GM12873 (cell line): Measurements from ENCODE around the gene G2E3.

Experiments
- CTCF ChIP-seq: IDR thresholded peaks from 2 replicates; pipeline ENCODE4 v1.5.1; 2012; ENCODE audit warnings: low read depth, mild to moderate bottlenecking, moderate library complexity, low read length, control low read depth; ENCODE audit not compliant: insufficient read depth; ENCODE audit errors: missing control alignments

Gene G2E3

DNA sequence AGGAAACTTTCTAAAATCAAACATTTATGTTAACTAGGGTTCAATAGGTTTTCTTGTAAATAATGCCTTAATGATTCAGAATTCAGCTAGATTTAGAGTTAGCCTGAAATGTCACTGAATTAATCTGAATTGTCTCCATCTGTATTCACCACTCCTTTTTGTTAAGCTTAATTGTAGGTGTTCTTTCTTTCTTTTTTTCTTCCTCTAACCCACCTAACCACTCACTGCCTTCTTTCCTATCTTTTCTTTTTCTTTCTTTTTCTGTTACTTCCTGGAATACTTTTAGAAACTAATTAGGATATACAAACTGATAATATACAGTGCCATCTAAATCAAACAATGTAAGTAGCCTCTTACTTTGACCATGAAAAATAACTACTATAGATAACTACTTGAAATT, 29.9 kb downstream of the G2E3 start:
- no peak for TF ChIP-seq CTCF

- TF ChIP-seq CTCF, result no peak
These were observed 38.0 kb downstream of the G2E3 start for GRCh38 chr14:30596935-30597334.

DNA sequence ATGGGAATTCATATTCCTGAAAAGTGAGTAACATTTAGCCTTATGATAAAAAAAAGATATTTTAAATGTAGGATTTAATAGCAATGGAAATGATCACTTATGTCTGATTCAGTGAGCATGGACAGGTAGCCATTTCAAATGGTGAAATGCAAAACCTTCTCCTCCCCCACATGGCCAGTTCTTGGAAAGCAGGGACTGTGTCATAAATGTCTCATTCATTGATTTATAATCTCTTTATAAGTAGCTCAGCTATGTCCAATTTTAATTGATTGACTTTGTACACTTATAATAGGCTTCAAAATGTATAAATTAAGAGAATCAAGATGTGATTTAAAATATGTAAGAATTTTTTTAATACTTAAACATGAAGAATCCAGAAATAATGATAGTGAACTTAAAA, 38.5 kb downstream of the G2E3 start:
- TF ChIP-seq CTCF, result no peak

DNA sequence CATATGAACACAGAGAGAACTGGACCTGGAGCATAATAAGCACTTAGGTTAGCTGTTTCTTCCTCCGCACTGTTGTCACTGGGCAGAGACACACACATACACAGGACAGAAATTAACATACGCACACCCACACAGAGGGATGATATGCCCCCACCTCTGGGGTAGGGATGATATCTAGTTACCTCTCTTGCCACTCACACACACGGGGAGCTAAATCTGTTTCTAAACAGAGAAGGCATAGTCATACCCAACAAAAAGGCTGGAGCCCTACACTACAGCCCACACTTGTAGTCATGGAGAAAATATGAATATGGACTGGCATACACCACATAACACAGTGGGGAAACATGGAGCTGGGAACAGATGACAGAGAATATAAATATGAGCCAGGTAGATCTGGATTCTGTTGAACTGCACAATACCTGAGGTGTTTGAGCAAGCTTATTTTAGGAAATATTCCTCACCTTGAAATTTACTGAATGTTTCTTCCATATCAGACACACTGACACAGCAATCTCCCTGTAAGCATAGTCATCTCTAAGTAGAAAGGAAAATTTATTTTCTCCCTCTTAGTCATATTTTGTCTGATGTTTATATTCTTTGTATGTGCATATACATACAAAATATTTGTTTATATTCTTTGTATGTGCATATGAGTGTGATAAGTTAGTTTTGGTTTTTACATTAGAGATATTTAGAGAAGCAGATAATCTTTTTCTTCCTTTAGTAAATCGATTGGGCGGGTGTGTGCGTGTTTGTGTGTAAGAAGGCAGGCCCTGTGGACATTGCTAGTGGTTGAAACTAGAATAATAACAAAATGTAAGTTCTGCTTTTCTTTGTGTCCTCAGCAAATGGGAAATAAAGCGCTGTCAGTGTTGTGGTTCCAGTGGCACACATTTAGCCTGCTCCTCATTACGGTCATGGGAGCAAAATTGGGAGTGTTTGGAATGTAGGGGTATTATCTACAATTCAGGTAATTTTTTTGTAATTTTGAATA, 42.3 kb downstream of the G2E3 start:
- TF ChIP-seq CTCF, result no peak

GRCh38 chr14:30603402-30603801, 44.4 kb downstream of the G2E3 start:
- TF ChIP-seq CTCF, result no peak

DNA sequence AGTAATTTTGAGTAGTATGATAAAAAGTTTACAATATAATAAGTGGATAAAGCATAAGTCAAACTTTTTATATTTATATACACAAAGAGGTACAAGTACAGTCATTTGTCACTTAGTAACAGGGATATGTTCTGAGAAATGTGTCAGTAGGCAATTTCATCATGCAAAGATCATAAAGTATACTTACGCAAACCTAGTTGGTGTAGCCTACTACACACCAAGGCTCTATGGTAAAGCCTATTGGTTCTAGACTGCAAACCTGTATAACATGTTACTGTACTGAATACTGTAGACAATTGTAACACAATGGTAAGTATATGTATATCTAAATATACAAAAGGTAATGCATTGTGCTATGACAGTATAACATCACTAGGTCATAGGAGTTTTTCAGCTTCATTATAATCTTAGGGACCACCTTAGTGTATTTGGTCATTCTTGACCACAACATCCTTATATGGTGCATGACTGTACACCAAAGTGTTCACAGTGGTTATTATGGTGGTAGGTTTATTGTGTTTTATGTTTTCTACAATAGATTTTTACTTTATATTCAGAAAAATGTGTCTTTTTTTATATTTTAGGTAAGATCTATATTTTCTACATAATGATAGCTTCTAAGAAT, 48.3 kb downstream of the G2E3 start:
- TF ChIP-seq CTCF, result no peak

- TF ChIP-seq CTCF, result no peak
These were observed 49.6 kb downstream of the G2E3 start for GRCh38 chr14:30608533-30609006.
